ENCODE results near the gene YIPF5.

- peak; percentile 85 for TF ChIP-seq CTCF (IDR thresholded peaks at IDR 0.05; ENCODE audit: low read length)
- no peak for TF ChIP-seq EZH2 (optimal IDR thresholded peaks at IDR 0.05; ENCODE audit: low read depth, low read length)
Observed at GRCh38 chr5:144203750-144204596, 33.5 kb upstream of the YIPF5 start.
